GM18511 (cell line): ENCODE measurements around the gene EIF6.

ENCODE experiments used
- ATAC-seq: cut with Tn5 transposase; IDR thresholded peaks from one replicate; pipeline ENCODE4 v1.9.1; 2021; ENCODE audit warnings: mild to moderate bottlenecking, moderate library complexity; ENCODE audit not compliant: unreplicated experiment

The EIF6 gene

GRCh38 chr20:35281506-35282101 lies 3.0 kb downstream of the EIF6 start:
- no peak for ATAC-seq

GRCh38 chr20:35280523-35280922 lies 4.0 kb downstream of the EIF6 start:
- ATAC-seq, result no peak

DNA sequence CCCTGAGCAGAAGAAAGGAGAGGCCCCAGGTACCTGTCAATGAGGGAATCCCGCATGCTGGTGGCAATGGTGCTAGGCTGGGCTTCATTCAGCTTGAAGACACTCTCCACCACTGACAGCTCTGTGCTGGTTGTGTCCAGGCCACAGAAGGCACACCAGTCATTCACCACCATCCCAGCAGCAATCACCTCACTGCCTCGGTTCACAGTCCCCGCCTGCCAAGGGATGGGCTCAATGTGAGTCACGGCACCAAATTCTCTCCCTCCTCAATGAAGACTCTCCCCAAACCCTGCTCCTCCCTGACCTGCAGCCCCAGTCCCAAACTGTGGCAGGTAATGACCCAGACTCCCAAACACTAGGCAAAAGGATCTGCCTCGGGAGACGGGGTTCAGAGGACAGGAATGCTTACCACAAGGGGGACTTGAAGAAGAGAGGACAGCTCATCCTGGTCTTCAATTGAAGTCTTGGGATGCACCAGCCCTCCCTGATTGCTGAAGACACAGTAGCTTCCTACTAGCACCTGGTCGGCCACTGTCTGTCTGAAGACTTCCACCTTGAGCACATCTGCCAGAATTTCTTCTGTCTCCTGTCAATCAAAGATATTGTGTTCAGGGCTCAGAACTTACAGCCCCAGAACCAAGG lies 4.9 kb downstream of the EIF6 start:
- no peak for ATAC-seq

DNA sequence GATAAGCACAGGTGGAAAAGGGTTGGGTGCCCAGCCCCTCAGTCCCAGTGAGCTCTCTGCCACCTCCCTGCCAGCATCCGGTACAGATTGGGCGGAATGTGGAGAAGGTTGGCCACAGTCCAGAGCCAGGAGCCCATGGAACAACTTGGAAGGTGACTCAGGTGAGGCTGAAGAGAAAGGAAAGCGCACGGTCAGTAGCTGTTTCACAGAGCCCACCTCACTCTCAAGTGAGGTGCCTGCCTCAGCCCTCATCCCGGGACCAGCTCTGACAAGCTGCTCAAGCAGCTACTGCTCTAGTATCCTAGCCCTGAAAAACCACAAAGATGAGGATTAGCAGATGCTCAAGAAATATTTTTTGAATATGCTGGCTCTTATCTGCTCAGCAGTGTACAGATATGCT lies 5.5 kb downstream of the EIF6 start:
- ATAC-seq, result no peak

DNA sequence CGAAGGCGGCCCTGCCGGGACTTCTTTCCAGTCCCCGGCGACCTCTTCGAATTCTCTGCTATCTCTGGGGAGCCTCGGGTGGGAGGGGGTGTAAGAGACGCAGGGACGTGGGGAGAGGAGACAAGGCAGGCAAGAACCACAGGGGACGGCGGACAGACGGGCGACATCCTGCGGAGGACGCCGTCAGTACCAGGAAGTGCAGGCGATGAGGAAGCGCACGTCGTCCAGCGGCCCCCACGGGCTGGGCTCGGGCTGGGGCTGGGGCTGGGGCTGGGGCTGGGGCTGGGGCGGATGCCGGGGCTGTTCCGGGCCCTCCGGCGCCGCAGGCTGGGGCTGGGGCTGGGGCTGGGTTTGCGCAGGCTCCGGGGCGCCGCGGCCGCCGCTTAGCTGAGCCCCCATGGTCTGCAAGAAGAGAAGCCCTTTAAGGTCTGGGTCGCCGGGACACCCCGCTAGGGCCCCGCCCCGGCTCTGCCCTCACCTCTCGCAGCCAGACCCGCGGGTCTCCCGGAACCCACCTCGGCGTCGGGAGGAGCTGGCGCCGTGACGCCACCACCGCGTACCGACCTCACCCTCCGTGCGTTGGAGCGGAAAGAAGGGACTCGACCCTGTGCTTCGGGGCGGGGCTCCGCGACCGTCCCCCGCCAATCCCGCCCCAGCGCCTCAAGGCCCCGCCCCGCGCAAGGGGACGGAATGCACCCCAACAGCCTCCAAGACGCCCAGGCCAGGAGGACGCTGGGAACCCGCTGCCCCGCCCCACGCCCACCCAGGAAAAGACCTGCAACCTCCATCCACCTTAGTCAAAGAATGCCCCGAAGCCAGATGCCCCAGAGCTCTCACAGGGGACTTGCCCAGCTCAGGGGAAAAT lies 6.8 kb downstream of the EIF6 start, which contains the start of gene MMP24OS:
Gene MMP24OS, minus strand, starts transcription at position 592 of the 865 bp plus-strand sequence. Its CDS starts 193 bp downstream, at position 399.
- ATAC-seq, result peak; percentile 92

GRCh38 chr20:35277127-35277526 lies 7.4 kb downstream of the EIF6 start:
- no peak for ATAC-seq

GRCh38 chr20:35276408-35276807 lies 8.2 kb downstream of the EIF6 start:
- ATAC-seq, result no peak

GRCh38 chr20:35275741-35276251 lies 8.8 kb downstream of the EIF6 start:
- no peak for ATAC-seq

GRCh38 chr20:35274172-35275092 lies 10.1 kb downstream of the EIF6 start:
- ATAC-seq, result no peak

DNA sequence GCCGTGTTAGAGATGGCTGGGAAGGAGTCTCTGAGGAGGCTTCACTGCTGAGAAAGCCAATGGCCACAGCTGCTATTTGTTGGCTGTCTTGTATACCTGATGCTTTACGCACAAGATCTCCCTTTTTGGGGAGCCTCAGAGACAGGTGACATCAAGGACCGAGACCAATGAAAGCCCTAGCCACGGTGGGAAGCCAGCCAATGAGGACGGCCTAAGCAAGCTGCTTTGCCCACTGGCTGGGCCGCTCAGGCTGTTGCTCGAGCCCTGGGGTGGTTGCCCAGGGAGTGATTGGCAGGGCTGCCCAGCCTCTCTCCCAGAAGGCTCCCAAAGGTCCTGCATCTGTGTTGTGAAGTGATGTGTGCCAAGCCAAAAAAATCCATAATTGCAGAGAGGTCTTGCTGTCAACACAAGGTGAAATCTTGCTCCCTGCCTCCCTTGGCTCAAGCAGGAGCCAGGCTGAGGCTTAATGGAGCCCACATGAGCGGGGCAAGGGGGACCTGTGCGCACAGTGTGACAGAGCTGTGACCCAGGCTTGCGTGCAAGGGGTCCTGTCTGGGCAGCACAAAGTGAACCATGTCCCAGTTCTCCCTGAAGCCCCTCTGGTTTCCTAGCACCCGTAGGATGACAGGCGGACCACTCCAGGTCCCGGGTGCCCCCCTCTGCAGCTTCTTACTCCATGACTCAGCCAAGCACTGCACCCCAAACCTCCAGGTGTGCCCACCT lies 11.0 kb downstream of the EIF6 start:
- ATAC-seq, result no peak

- ATAC-seq, result no peak
These were observed 12.7 kb downstream of the EIF6 start for GRCh38 chr20:35271904-35272303.

- ATAC-seq, result no peak
These were observed 13.3 kb downstream of the EIF6 start for GRCh38 chr20:35271073-35271882.

DNA sequence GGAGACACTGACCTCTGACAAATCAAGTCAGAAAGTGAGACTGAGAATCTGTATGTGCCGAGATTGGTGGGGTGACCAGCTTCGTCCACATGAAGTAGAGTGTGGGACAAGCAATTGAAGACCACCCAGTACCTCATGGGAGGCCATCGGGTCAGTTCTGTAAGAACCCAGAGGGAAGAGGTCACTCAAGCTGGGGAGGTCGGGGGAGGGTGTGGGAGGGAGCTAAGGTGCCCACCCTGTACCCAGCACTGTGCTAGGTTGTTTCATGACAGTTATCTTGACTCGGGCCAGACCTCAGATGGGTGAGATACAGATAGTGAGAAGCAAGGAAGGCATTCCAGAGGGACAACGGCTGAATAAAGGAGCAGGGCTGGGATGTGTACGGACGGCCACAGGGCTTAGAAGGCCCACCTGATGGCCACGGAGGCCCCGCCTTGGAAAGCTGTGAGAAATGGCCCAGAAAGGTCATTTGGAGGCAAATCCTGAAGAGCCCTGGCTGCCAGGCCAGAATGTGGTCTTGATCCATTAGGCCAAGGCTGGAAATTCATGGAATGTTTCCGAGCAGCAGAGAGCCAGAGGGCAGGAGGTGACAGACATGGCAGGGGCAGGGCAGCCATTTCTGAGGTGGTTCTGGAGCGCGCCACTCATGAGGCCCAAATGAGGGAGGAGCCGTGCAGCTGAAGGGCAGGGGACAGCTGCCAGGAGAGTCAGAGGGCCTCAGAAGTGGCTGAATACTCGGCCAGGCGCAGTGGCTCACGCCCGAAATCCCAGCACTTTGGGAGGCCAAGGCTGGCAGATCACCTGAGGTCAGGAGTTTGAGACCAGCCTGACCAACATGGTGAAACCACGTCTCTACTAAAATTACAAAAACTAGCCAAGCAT lies 14.3 kb downstream of the EIF6 start:
- ATAC-seq, result no peak

GRCh38 chr20:35269055-35269781 lies 15.4 kb downstream of the EIF6 start:
- no peak for ATAC-seq

GRCh38 chr20:35267092-35267491 lies 17.5 kb downstream of the EIF6 start:
- no peak for ATAC-seq

DNA sequence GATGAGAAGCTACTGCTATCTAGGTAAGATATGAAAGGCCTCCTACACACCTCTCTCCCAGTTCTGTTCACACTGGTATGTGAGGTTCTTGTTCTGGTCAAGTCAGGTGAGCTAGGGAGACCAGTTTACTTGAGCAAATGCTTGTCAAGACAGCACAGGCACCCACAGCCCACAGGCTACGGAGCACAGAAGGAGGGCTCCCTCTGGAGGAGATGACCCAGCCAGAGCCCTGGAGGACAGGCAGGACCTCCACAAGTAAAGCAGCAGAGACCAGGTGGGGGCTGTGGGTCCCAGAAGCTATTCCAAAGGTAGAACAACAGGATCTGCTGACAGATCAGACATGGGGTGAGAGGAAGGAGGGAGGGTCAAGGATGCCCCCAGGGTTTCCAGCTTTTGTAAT lies 19.8 kb downstream of the EIF6 start:
- no peak for ATAC-seq

GRCh38 chr20:35263532-35264341 lies 20.8 kb downstream of the EIF6 start:
- no peak for ATAC-seq
